ENCODE measurements around the gene EHMT2. TPM values are rescaled to one million over a fixed set of nuclear protein-coding genes. Genes with fewer than 3 reads are reported as not detected.
"Not testable (repeated sequence)": the region's sequence is repeated elsewhere in the genome, so short reads cannot be mapped to it uniquely, and the experiment has no call there.

Gene EHMT2
- total and polyA plus RNA-seq, 2 of the 13 experiments (the other 11 are each of a cell fraction or from before 2014, with no cell fraction given): 55.2 to 69.2 TPM

GRCh38 chr6:31839779-31840126 is 57.7 kb downstream of the EHMT2 start:
- ATAC-seq; in situ Hi-C loops (cut with HindIII; ENCODE audit: extremely low pct_ligation_motif_present, low pct_unique_long_range_greater_than_20kb); DNase-seq (ENCODE audit: low spot score); H3K4me2 ChIP-seq (ENCODE audit: low read depth, low read length); H2AFZ ChIP-seq (ENCODE audit: low read length); H3K9ac ChIP-seq (ENCODE audit: insufficient read depth, low read depth, low read length); H3K27me3 ChIP-seq (ENCODE audit: control insufficient read depth in 1 of 2, insufficient read depth in 2 of 2, low read length in 2 of 2); H3K9me3 ChIP-seq (ENCODE audit: low read length); H3K4me3 ChIP-seq (replicated peaks in 1 of 3; ENCODE audit: insufficient read depth in 1 of 3, low read depth in 2 of 3, low read length in 3 of 3); FAIRE-seq; H3K27ac ChIP-seq (ENCODE audit: extremely low read length, insufficient read depth, low read length); BruUV-seq (replicated peaks); CTCF ChIA-PET (ENCODE audit: low intra/inter-chr PET ratio, low total read pairs): not testable (repeated sequence)
- Histone ChIP-seq H3K4me1 (ENCODE audit: insufficient read depth, low read length) (peaks cover 39% of the 10 kb centered on the region), H3K79me2 (ENCODE audit: insufficient read depth, low read length) (peaks cover 33% of the 10 kb centered on the region), H3K36me3 (replicated peaks in 1 of 2; ENCODE audit: control insufficient read depth in 1 of 2, insufficient read depth in 2 of 2, low read length in 2 of 2) (peaks cover 12 to 33% of the 10 kb centered on the region in 2 experiments), H4K20me1 (ENCODE audit: insufficient read depth, low read length) (peaks cover 43% of the 10 kb centered on the region)
- intact Hi-C loops (cut with micrococcal nuclease; ENCODE audit: unreplicated experiment): loop anchor here (10.0 kb wide), 1 partner anchor 115 kb away; the partner anchor contains the start of genes NELFE and SKIC2
- POLR2A ChIA-PET: interaction anchor here (0.8 to 15.7 kb wide), 7 partner anchors 9 to 101 kb away, joined by 3 to 264 read pairs (median 11); partner anchors contain the start of genes HSPA1A, HSPA1B, HSPA1L and MSH5
- 93% methylated on average over 8 of the region's 8 CpGs for WGBS (ENCODE audit: low lambda C conversion rate)
- TF ChIP-seq ZC3H4 (CRISPR knock-in tag; IDR thresholded peaks at IDR 0.05; ENCODE audit: borderline replicate concordance) (0 out of 2 replicates have a peak, but pooled peaks have one; percentile 21), ZNF770 (CRISPR knock-in tag; IDR thresholded peaks at IDR 0.05) (0 out of 2 replicates have a peak, but pooled peaks have one; percentile 21), IKZF5 (CRISPR knock-in tag; IDR thresholded peaks at IDR 0.05) (peak; percentile 12; the same call in 1 of the 2 replicates), MED8 (CRISPR knock-in tag; IDR thresholded peaks at IDR 0.05; ENCODE audit: insufficient replicate concordance) (peak; percentile 38), TBX2 (CRISPR knock-in tag; IDR thresholded peaks at IDR 0.05; ENCODE audit: borderline replicate concordance) (peak; percentile 16; the same call in 1 of the 2 replicates), PAF1 (CRISPR knock-in tag; IDR thresholded peaks at IDR 0.05) (0 out of 2 replicates have a peak, but pooled peaks have one; percentile 15)

Data from HepG2 (cell line).